COLO668 (cell line): ENCODE data around the gene TAP1.

Experiments
- DNase-seq: peaks from one replicate; lab custom pipeline; 2025; ENCODE audit not compliant: unreplicated experiment; lab: John Stamatoyannopoulos, UW

The TAP1 gene

DNA sequence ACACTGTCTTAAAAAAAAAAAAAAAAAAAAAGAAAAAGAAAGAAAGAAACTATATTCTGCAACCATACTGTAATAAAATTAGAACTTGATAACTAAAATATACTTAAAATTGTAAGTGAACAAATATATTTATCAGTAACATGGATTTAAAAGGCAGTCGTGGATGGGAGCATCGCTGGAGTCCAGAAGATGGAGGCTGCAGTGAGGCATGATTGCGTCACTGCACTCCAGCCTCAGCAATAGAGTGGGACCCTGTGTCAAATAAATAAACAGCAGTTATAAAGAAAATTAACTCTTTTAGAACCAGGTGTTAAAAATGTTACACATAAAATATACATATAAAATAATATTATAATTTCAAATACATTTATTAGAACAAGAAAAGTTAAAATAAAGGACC, 9.2 kb upstream of the TAP1 start:
- DNase-seq: no peak

DNA sequence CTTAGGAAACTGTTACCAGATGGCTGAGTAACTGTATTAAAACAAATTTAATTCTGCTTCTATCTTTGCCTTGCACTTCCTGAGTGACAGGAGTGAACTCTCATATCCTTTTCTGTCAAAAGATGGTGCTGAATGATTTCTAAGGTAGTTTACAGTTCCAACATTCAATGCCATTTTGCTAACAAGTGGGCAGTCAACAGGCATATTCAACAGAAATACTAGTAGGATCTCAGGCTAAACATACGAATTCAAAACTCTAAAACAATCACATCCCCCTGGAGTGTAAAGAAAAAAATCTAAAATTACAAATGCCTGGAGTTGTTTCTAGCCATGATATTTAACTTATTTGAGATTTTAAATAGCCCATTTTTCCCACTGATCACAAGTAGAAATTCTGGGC, 7.2 kb upstream of the TAP1 start:
- DNase-seq: no peak

DNA sequence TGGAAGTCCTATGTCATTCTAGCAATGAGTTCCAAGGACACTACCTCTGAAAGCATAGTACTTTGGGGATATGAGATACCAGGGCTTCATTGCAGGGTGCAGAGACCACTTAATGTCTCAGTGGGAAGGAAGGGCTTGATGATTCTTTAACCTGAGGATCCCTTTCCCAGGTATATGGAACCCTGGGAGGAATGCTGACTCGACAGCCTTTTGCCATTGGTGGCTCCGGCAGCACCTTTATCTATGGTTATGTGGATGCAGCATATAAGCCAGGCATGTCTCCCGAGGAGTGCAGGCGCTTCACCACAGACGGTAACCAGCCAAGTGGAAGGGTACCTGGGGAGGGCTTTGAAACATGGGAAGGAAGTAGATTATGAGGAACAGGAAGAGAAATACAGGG, 4.7 kb upstream of the TAP1 start:
- no peak for DNase-seq

GRCh38 chr6:32857156-32857891, 3.8 kb upstream of the TAP1 start:
- no peak for DNase-seq

DNA sequence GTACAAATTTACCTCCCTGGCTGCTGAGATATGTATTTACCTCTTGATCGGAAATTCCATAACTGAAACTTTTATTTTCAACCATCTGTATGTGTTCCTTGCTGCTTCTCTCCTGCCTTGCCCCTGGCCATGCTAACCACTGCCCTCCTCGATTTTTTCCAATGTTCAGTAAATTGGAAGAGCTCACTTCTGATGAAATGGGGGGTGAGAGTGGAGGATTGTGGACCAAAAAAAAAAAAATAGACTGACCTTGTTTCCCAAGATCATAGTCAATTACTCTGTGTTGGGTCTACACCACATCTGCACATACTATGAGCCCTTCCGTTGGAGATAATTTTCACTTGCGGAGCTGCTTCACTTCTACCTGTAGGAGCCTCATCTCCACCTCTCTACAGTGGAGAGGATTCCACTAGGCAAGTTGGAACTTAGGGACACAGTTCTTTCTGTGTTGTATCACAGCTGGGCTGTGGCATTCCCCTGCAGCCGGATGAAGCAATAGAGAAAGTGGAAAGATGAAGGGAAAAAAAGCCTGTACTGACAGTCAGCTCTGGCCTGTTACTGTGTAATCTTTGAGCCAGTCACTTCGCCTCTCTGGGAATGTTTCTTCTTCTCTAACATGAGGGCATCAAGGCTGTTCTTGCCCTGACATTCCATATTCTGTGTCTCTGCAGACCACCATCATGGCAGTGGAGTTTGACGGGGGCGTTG, 2.1 kb upstream of the TAP1 start:
- no peak for DNase-seq

- peak; percentile 24 for DNase-seq
These were observed 1.1 kb upstream of the TAP1 start for GRCh38 chr6:32854376-32855178.

DNA sequence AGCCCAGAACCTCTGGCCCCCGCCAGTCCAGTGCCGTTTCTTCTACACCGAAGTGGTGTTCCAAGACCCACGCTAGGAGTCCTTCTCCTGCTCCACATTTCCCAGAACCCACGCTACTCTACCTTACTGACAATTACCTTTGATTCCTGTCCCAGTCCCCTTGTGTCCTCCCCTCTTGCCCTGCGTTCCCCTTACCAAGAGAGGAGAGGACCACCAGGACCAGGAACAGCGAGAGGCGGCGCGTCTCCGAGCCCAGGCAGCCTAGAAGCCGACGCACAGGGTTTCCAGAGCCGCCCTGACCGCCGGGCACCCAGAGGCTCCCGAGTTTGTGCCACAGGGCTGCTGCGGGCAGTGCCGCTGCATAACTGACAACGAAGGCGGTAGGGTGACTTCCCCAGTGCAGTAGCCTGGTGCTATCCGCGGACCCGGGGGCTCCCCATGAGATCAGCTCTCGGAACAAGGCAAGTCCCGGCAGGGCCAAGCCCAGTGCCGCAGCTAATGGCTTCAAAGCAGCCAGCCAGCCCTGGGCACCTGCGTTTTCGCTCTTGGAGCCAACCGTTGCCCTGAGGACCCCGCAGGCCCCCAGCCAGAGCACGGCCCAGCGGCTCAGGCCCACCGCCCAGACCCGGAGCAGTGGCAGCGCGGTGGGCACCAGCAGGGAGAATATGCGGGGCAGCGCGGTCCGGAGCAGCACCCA, 512 bp downstream of the TAP1 start:
- DNase-seq: peak; percentile 37

GRCh38 chr6:32852018-32852843, 1.3 kb downstream of the TAP1 start:
- peak; percentile 14 for DNase-seq

DNA sequence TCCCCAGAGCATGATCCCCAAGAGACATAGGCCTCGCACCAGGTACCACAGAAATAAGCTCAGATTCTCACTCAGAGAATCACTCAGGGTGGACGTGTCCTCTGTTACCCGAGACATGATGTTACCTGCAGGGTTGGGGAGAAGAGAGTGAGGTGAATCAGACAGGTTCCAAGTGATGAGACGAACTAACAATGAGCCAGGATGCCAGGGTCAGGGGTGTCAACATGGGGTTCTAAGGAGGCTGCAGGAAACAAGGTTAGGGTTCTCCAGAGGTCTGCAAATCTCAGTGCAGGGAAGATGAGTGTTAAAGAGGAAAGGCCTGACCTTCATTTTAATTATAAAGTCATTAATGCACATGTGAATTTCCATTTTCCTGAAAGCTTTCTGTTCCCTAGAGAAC, 2.5 kb downstream of the TAP1 start:
- DNase-seq: no peak

GRCh38 chr6:32849126-32849525, 4.4 kb downstream of the TAP1 start:
- DNase-seq: no peak

DNA sequence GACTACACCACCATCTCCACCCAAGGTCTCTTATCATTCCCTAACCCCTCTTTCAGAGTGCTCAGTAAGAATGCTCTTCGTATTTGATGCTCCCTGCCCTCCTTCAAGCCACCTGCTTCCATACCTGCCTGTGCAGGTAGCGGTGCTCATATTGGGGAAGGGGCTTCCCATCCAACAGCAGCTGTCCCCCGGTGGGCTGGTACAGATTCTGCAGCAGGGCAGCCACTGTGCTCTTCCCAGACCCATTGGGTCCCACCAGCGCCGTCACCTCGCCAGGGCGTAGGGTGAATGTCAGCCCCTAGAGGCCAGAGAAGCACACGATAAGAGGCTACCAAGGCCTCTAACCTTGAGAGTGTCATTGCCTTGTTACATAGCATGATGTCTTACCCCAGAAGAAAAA, 5.7 kb downstream of the TAP1 start:
- no peak for DNase-seq

- DNase-seq: no peak
These were observed 6.5 kb downstream of the TAP1 start for GRCh38 chr6:32847004-32847403.

DNA sequence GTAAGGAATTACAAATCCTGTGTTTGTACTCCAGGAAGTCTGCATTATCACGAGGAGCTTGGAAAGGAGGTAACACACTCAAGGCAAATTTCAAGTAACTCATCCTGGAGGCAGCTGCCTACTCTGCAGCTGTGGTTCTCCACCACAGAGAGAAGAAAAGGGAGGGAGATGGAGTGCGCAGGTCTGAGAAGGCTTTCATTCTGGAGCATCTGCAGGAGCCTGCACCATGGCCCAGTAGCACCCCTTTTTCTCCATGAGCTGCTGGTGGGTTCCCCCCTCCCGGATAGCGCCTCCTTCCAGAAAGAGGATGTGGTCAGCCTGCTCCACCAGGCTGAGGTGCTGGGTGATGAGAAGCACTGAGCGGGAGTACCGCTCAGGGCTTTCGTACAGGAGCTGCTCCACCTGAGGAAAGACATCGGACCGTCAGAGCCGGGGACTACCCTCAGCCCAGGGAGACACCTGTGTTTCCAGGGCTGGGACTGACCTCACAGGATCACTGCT, 8.1 kb downstream of the TAP1 start:
- DNase-seq: peak; percentile 8

- DNase-seq: no peak
These were observed 8.6 kb downstream of the TAP1 start for GRCh38 chr6:32844839-32845383.

DNA sequence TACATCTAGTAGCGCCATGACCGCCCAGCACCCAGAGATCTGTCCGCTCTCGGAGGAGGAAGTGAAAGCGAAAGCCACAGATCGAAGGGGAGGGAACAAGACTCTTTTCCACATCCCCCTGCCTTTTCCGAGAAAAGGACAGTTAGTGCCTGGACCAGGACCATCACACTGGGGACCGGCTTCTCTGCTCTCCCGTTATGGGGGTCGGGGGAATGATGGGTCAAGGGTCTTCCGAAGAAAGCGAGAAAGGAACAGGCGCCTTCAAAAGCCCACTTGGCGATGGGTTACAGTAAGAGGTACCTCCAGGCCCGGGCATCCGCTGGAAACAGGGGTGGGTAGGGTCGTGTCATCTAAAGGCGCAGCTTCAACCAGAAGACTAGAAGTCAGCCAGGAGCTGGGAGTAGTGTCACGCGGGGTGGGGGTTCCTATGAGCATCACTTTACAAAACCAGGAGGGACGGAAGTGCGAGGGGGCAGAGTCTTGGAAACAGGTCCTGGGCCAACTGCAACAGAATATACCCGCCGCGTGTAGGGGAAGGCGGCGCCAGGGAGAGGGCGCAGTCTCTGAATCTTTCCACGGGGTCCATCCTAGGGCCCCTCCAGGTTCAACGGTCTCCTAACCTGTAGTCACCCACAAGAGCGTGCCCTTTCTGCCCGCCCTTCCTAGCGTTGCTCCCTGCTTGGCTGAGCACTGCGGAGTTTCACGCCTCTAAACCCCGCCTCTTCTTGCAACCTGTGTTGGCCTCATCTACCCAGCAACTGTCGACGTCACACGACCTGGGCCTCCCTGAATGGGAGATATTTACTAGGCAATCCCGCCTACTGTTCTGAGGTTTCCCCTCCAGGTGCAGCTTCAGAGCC, 9.3 kb downstream of the TAP1 start, which contains the start of gene PSMB8:
TSS of gene PSMB8 (minus strand) at position 69 of the 860 bp plus-strand sequence. CDS start at position 18, 51 bp downstream.
- DNase-seq: peak; percentile 93

DNA sequence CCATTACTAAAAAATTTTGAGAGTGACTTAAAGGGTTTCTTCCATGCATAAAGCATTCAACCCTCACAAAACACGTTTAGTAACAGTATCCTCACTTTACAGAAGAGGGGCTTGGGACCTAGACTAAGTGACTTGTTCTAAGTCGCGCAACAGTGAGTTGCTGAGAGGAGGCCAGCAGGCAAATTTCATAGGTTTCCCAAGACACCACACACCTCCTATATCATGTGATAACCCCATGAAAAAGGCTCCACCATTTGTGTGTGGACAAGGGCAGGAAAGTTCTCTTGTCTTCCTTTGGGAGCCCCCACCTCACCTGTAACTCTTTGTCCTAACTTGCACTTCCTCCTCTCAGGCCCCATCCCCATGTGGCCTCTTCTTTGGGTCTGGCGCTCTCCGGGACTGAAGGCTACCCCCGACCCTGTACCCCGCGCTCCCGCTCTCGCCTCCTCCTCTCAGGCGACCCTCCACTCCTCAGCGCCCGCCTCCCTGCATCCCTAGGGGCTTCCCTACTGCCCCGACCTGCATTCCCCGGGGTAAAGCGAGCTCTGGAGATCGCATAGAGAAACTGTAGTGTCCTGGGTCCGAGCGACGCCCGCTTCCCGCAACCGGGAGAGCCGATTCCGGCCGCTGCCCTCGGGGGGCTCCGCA, 10.0 kb downstream of the TAP1 start:
- DNase-seq: peak; percentile 27

DNA sequence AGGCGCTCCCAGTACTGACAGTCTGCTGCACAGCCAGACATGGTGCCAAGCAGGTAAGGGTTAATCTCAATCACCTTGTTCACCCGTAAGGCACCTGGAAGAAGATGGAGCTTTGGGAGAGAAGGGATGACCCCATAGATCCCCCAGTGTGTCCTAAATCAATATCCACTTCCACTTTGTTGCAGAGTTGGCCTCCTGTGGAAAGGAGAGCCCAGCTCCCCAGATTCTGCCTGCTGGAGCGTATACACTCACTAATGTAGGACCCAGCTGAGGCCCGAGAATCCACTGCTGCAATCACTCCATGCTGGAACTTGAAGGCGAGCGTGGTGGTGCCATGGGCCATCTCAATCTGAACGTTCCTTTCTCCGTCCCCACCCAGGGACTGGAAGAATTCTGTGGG, 10.8 kb downstream of the TAP1 start:
- DNase-seq: no peak

DNA sequence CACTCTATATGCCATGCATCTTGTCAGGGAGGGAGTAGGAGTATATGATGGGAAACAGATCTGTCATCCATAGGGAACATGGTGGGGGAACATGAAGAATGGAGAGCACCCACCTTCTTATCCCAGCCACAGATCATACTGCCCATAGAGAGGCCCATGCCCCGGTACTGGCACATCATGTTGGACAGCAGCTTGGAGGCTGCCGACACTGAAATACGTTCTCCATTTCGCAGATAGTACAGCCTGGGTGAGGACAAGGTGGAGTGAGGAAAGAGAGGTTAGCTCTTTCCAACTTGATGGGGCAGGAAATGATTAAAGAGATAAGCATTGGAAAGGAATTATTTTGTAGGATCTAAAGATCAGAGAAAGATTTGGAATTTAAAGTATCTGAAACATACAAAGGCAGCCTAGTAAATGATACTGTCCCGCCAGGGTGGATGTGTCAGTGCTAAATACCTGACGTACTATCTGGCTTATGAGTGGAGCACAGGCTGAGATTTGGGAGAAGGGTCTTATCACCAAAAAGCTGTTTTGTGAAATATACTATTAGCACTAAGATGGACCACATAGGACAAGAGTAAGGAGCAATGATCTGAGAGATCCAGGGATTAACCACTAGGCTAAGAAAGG, 11.4 kb downstream of the TAP1 start:
- no peak for DNase-seq
